Activated T-cell treated with anti-CD3 and anti-CD28 coated beads for 24 hours (primary cell): ENCODE measurements around the gene TRPM3.

Experiments
- DNase-seq: peaks from one replicate; pipeline ENCODE4 v3.0.0-alpha.2; 2020; ENCODE audit warnings: low read depth

The TRPM3 gene

GRCh38 chr9:70484232-70485130 is 636.9 kb downstream of the TRPM3 start:
- DNase-seq: no peak

- DNase-seq: no peak
Measured at GRCh38 chr9:70481471-70481870, 640.0 kb downstream of the TRPM3 start.

- DNase-seq: no peak
Measured at GRCh38 chr9:70480405-70480980, 640.9 kb downstream of the TRPM3 start.

GRCh38 chr9:70479880-70480291 is 641.5 kb downstream of the TRPM3 start:
- no peak for DNase-seq
